Fibroblast of the aortic adventitia (primary cell): ENCODE results near the gene TMEM248. TPM values are rescaled to one million over a fixed set of nuclear protein-coding genes. Genes with fewer than 3 reads are reported as not detected.
A peak's percentile ranks its signal among the peaks of the same experiment; 100 is the strongest.
"Not testable (repeated sequence)": the region's sequence is repeated elsewhere in the genome, so short reads cannot be mapped to it uniquely, and the experiment has no call there.

ENCODE experiments used
- DNase-seq: peaks from one replicate; pipeline ENCODE4 v3.0.0-alpha.2; 2010; ENCODE audit warnings: low read depth
- H3K4me3 ChIP-seq: 2 replicates; pipeline ENCODE4 v1.5.1; 2011; ENCODE audit warnings: low read depth, mild to moderate bottlenecking, control low read depth, low read length, moderate library complexity
- total RNA-seq: library from RNA; depleted of rRNA; stranded (reverse); fragments of >200 nt; gene quantifications from 2 replicates; pipeline ENCODE4 v1.2.3, GENCODE V29; 2012; ENCODE audit warnings: low replicate concordance
- TF ChIP-seq, protein P1 (sequence below): IDR thresholded peaks from 2 replicates; pipeline ENCODE4 v1.5.1; 2011; ENCODE audit warnings: mild to moderate bottlenecking, low read length, control low read depth, inconsistent platforms; ENCODE audit not compliant: insufficient read depth

Gene TMEM248
- total RNA-seq, 1 donor: 104 TPM

- TF ChIP-seq, protein P1, sequence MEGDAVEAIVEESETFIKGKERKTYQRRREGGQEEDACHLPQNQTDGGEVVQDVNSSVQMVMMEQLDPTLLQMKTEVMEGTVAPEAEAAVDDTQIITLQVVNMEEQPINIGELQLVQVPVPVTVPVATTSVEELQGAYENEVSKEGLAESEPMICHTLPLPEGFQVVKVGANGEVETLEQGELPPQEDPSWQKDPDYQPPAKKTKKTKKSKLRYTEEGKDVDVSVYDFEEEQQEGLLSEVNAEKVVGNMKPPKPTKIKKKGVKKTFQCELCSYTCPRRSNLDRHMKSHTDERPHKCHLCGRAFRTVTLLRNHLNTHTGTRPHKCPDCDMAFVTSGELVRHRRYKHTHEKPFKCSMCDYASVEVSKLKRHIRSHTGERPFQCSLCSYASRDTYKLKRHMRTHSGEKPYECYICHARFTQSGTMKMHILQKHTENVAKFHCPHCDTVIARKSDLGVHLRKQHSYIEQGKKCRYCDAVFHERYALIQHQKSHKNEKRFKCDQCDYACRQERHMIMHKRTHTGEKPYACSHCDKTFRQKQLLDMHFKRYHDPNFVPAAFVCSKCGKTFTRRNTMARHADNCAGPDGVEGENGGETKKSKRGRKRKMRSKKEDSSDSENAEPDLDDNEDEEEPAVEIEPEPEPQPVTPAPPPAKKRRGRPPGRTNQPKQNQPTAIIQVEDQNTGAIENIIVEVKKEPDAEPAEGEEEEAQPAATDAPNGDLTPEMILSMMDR: no peak
- DNase-seq: no peak
- no peak overlapping the region for H3K4me3 ChIP-seq
These were observed 17.5 kb upstream of the TMEM248 start for GRCh38 chr7:66903360-66904062.

DNA sequence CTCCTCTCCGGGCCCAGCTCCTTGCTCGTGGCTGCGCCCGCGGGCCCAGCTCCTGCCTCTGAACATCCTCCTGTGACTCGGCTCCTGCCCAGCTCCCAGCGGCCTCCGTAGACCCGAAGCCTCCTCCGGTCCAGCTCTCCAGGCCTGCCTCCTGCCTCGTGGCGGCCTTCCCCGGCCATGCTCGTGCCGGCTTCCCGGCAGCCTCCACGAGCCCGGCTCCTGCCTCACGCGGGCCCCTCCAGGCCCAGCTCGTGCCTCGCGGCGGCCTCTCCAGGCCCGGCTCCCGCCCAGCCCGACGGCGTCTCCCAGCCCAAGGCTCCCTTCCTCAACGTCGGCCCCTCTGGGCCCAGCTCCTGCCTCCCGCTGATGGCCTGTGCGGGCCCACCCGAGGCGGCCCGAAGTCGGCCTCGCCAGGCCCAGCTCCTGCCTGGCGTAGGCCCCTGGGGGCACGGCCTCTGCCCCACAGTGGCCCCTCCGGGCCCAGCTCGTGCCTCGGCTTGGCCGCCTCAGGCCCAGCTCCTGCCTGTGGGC lies 16.9 kb upstream of the TMEM248 start:
- H3K4me3 ChIP-seq: no peak overlapping the region
- no peak for DNase-seq
- TF ChIP-seq, protein P1: no peak

DNA sequence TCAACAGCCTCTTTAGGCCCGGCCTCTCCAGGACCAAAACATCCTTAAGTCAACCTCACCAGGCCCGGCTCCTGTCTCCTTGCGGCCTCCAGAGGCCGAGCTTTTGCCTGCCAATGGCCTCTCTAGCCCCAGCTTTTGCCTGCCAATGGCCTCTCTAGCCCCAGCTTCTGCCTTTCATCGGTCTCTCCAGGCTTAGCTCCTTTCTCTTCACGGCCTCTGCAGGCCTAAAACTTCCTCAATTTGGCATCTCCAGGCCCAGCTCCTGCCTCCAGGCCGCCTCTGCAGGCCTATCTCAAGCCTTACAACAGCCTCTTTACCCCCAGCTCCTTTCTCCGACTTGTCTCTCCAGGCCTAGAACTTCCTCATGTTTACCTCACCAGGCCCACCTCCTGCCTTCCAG lies 15.7 kb upstream of the TMEM248 start:
- DNase-seq: no peak
- TF ChIP-seq, protein P1: no peak
- no peak overlapping the region for H3K4me3 ChIP-seq

GRCh38 chr7:66905689-66906088 lies 15.3 kb upstream of the TMEM248 start:
- no peak for DNase-seq
- TF ChIP-seq, protein P1: peak; percentile 6
- no peak overlapping the region for H3K4me3 ChIP-seq

- TF ChIP-seq, protein P1: no peak
- no peak overlapping the region for H3K4me3 ChIP-seq
- DNase-seq: no peak
These were observed 13.3 kb upstream of the TMEM248 start for GRCh38 chr7:66907731-66908130.

- DNase-seq, H3K4me3 ChIP-seq: not testable (repeated sequence)
These were observed 12.4 kb upstream of the TMEM248 start for GRCh38 chr7:66908598-66908997.

GRCh38 chr7:66910789-66911188 lies 10.2 kb upstream of the TMEM248 start:
- TF ChIP-seq, protein P1: no peak
- H3K4me3 ChIP-seq: no peak overlapping the region
- DNase-seq: no peak

GRCh38 chr7:66911191-66911590 lies 9.8 kb upstream of the TMEM248 start:
- DNase-seq, H3K4me3 ChIP-seq: not testable (repeated sequence)
